ENCODE results near the gene ELAVL4. TPM values are rescaled to one million over a fixed set of nuclear protein-coding genes. Genes with fewer than 3 reads are reported as not detected.

ELAVL4 gene
- total RNA-seq, 1 experiment from 2014 or later: not detected

- no peaks in the 10 kb centered on the region for H3K36me3 Mint-ChIP-seq (ENCODE audit: insufficient read depth, unreplicated experiment)
- H3K27ac Mint-ChIP-seq (ENCODE audit: unreplicated experiment): no peak overlapping the region
- no peak overlapping the region for H3K4me3 Mint-ChIP-seq (ENCODE audit: unreplicated experiment)
- no peak for DNase-seq
- BruUV-seq (replicated peaks): no TSS peak
- H3K27me3 ChIP-seq (replicated peaks; ENCODE audit: control insufficient read depth, insufficient read depth, low read length): no peaks in the 10 kb centered on the region
- H3K9me3 Mint-ChIP-seq (ENCODE audit: unreplicated experiment): no peaks in the 10 kb centered on the region
- ChIA-PET CTCF (no interaction called here), POLR2A (no interaction called here)
- intact Hi-C loops (cut with micrococcal nuclease; ENCODE audit: unreplicated experiment): no loop called here
- no peaks in the 10 kb centered on the region for H3K27me3 Mint-ChIP-seq (ENCODE audit: insufficient read depth, unreplicated experiment)
- no peaks in the 10 kb centered on the region for H3K36me3 ChIP-seq (ENCODE audit: control insufficient read depth, insufficient read depth, low read length)
- TF ChIP-seq CTCF (IDR thresholded peaks at IDR 0.05; ENCODE audit: insufficient read depth in 1 of 2, low read depth in 1 of 2, low read length in 1 of 2, severe bottlenecking in 1 of 2, unreplicated experiment in 1 of 2): no peak
- no peak overlapping the region for H3K4me3 ChIP-seq (ENCODE audit: low read depth, low read length)
- H3K9me3 ChIP-seq: no peaks in the 10 kb centered on the region
- no peaks in the 10 kb centered on the region for H3K4me1 ChIP-seq
- no peaks in the 10 kb centered on the region for H3K4me1 Mint-ChIP-seq (ENCODE audit: low read depth, unreplicated experiment)
These were observed 138.1 kb downstream of the ELAVL4 start for GRCh38 chr1:50246869-50247268.

GRCh38 chr1:50251702-50252101, 143.0 kb downstream of the ELAVL4 start:
- TF ChIP-seq CTCF (IDR thresholded peaks at IDR 0.05; ENCODE audit: insufficient read depth in 1 of 2, low read depth in 1 of 2, low read length in 1 of 2, severe bottlenecking in 1 of 2, unreplicated experiment in 1 of 2): no peak
- DNase-seq: no peak
- Histone ChIP-seq H3K9me3 (no peaks in the 10 kb centered on the region), H3K4me1 (no peaks in the 10 kb centered on the region), H3K27me3 (replicated peaks; ENCODE audit: control insufficient read depth, insufficient read depth, low read length) (no peaks in the 10 kb centered on the region; the same call in 1 of the 2 replicates), H3K4me3 (ENCODE audit: low read depth, low read length) (no peak overlapping the region), H3K36me3 (ENCODE audit: control insufficient read depth, insufficient read depth, low read length) (no peaks in the 10 kb centered on the region)
- intact Hi-C loops (cut with micrococcal nuclease; ENCODE audit: unreplicated experiment): no loop called here
- no peaks in the 10 kb centered on the region for H3K36me3 Mint-ChIP-seq (ENCODE audit: insufficient read depth, unreplicated experiment)
- BruUV-seq (replicated peaks): no TSS peak
- CTCF ChIA-PET: no interaction called here
- POLR2A ChIA-PET: no interaction called here
- H3K4me1 Mint-ChIP-seq (ENCODE audit: low read depth, unreplicated experiment): no peaks in the 10 kb centered on the region
- no peaks in the 10 kb centered on the region for H3K9me3 Mint-ChIP-seq (ENCODE audit: unreplicated experiment)
- H3K4me3 Mint-ChIP-seq (ENCODE audit: unreplicated experiment): no peak overlapping the region
- peaks cover 5% of the 10 kb centered on the region for H3K27me3 Mint-ChIP-seq (ENCODE audit: insufficient read depth, unreplicated experiment)
- H3K27ac Mint-ChIP-seq (ENCODE audit: unreplicated experiment): no peak overlapping the region

GRCh38 chr1:50252196-50252595, 143.5 kb downstream of the ELAVL4 start:
- CTCF ChIA-PET: no interaction called here
- intact Hi-C loops (cut with micrococcal nuclease; ENCODE audit: unreplicated experiment): no loop called here
- Mint-ChIP-seq H3K27me3 (ENCODE audit: insufficient read depth, unreplicated experiment) (peaks cover 5% of the 10 kb centered on the region), H3K36me3 (ENCODE audit: insufficient read depth, unreplicated experiment) (no peaks in the 10 kb centered on the region), H3K4me1 (ENCODE audit: low read depth, unreplicated experiment) (no peaks in the 10 kb centered on the region), H3K27ac (ENCODE audit: unreplicated experiment) (no peak overlapping the region), H3K9me3 (ENCODE audit: unreplicated experiment) (no peaks in the 10 kb centered on the region), H3K4me3 (ENCODE audit: unreplicated experiment) (no peak overlapping the region)
- no peak overlapping the region for H3K4me3 ChIP-seq (ENCODE audit: low read depth, low read length)
- no peaks in the 10 kb centered on the region for H3K4me1 ChIP-seq
- no peaks in the 10 kb centered on the region for H3K36me3 ChIP-seq (ENCODE audit: control insufficient read depth, insufficient read depth, low read length)
- no peaks in the 10 kb centered on the region for H3K9me3 ChIP-seq
- no TSS peak for BruUV-seq (replicated peaks)
- TF ChIP-seq CTCF (IDR thresholded peaks at IDR 0.05; ENCODE audit: insufficient read depth in 1 of 2, low read depth in 1 of 2, low read length in 1 of 2, severe bottlenecking in 1 of 2, unreplicated experiment in 1 of 2): no peak
- no peak for DNase-seq
- POLR2A ChIA-PET: no interaction called here
- no peaks in the 10 kb centered on the region; the same call in 1 of the 2 replicates for H3K27me3 ChIP-seq (replicated peaks; ENCODE audit: control insufficient read depth, insufficient read depth, low read length)

Other genes starting within 250 kb of the ELAVL4 start
- not detected in 2 replicates for gene AGBL4, start 85.0 kb upstream of the ELAVL4 start, total RNA-seq (2022)